MM.1S (cell line): ENCODE data around the gene SAP30.

Experiments
- EZH2 ChIP-seq: fragments of 300-600 bp; sonication (generic); optimal IDR thresholded peaks from 2 replicates; pipeline ENCODE3; 2017; ENCODE audit warnings: low read depth, mild to moderate bottlenecking, antibody characterized with exemption, low read length, mixed read lengths
- TF ChIP-seq, protein P1 (sequence below): fragments of 300-600 bp; sonication (generic); IDR thresholded peaks from 2 replicates; pipeline ENCODE4 v1.5.1; 2016; ENCODE audit warnings: antibody characterized with exemption, low read length, mixed read lengths

DNA sequence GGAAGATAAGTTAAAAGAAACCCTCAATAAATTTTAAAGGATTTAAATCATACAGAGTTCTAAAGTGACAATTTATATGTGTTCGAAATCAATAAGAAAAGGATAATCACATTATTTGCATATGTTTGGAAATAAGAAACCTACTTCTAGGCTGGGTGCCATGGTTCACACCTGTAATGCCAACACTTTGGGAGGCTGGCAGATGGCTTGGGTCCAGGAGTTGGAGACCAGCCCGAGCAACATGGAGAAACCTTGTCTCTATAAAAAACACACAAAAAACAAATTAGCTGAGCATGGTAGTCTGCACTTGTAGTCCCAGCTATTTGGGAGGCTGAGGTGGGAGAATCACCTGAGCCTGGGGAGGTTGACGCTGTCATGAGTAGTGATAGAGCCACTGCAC is 8.1 kb upstream of the SAP30 start:
- TF ChIP-seq, protein P1, sequence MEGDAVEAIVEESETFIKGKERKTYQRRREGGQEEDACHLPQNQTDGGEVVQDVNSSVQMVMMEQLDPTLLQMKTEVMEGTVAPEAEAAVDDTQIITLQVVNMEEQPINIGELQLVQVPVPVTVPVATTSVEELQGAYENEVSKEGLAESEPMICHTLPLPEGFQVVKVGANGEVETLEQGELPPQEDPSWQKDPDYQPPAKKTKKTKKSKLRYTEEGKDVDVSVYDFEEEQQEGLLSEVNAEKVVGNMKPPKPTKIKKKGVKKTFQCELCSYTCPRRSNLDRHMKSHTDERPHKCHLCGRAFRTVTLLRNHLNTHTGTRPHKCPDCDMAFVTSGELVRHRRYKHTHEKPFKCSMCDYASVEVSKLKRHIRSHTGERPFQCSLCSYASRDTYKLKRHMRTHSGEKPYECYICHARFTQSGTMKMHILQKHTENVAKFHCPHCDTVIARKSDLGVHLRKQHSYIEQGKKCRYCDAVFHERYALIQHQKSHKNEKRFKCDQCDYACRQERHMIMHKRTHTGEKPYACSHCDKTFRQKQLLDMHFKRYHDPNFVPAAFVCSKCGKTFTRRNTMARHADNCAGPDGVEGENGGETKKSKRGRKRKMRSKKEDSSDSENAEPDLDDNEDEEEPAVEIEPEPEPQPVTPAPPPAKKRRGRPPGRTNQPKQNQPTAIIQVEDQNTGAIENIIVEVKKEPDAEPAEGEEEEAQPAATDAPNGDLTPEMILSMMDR = no peak
- TF ChIP-seq EZH2 = no peak
